ENCODE data around the gene LRRC43.

Gene LRRC43, protein sequence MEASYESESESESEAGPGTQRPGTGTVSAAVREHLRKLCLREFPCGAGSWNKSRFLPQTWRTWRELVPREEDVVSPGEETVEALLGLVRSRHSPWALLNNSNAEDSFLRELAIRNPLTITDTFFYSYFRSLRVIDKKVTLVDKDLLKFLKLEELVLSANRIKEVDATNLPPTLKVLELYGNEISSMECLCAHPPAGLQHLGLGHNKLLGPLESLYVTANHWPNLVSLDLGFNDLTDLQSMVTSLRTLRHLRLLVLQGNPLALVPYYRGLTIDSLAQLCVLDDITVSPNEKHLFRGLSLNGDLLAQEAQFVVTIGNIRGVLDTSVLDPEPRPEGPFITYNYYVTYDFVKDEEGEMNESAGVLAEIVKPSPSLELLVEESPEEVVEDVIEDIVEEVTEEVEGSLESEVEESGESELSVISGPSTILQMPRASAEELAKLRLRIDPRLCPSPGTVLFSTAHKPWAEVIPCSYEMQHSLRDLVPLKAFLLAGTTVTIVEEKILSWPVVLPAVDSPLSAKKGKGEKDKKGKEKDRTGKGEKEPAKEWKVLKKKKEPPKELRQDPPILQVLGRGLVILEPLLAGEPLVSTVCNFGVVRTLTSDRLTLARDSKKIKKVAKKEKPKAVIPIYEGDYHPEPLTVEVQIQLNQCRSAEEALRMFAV

GRCh38 chr12:122182887-122183587, at the start of gene LRRC43:
LRRC43 (plus strand) TSS chr12:122183123; CDS start chr12:122183145, 22 bp downstream.
- peak in 11 of 56 donors; percentile 9 to 71 (median 28) for DNase-seq

DNA sequence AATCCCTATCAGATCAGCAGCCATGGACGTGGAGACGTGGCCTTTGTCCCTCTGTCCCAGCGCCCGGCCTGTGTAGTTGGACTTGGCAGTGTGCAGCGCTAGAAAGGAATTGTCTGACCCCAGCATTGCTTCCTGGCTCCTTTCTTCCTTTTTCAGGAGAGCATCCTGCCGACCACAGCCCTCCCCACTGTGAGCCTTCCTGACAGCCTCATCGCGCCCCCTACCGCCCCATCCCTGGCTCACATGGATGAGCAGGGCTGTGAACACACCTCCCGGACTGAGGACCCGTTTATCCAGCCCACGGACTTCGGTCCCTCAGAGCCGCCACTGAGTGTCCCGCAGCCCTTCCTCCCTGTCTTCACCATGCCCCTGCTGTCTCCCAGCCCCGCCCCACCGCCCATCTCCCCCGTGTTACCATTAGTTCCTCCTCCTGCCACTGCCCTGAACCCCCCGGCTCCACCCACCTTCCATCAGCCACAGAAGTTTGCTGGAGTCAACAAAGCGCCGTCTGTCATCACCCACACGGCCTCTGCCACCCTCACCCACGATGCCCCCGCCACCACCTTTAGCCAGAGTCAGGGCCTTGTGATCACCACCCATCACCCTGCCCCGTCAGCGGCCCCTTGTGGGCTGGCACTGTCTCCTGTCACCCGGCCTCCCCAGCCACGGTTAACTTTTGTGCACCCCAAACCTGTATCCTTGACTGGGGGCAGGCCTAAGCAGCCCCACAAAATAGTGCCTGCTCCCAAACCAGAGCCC, 49.6 kb upstream of the LRRC43 start:
- no peak for DNase-seq

DNA sequence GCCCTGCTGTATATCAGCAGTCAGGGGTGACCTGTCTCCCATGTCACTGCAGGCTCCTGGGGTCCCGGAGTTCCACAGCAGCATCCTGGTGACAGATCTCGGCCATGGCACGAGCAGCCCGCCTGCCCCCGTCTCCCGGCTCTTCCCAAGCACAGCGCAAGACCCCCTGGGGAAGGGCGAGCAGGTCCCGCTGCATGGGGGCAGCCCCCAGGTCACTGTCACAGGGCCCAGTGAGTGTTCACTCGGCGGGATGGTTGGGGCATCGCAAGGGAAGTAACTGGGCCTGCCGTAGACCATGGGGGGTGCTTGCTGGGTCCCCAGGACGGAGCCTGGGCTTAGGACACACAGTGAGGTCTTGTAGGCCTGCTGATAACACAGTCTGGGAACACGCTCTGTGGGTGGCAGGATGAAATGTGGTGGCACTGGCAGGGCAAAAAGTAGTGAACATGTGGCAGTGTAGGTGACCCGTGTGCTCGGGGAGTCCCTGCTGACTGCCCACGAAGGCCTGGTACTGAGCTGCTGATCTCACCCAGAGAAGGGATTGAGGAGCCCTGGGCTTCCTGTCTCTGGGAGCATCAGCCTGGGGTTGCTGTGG, 47.4 kb upstream of the LRRC43 start:
- DNase-seq: no peak

- DNase-seq: no peak
Observed at GRCh38 chr12:122137229-122137628, 45.7 kb upstream of the LRRC43 start.

DNA sequence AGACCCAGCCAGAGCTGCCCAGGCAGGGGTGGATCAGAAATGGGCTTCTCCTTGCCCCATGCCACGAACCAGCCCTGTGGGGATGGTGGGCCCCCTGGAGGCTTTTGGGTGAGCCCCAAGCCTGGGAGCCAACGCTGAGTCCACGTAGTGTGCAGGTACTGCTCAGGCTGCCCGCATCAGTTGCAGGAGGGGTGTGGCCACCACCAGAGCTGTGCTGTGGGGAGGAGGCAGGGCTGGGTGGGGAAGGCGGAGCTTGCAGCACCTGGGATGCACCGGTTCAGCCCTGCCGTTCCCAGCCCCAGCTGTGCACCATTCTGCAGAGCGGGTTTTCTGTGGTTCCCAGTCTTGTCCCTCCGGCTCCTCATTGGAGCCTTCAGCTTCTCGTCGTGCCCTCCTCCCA, 45.2 kb upstream of the LRRC43 start:
- DNase-seq: no peak

- DNase-seq: peak in 1 of 56 donors; percentile 3
Observed at GRCh38 chr12:122138181-122138580, 44.7 kb upstream of the LRRC43 start.

GRCh38 chr12:122138616-122139015, 44.3 kb upstream of the LRRC43 start:
- DNase-seq: peak in 10 of 56 donors; percentile 6 to 34 (median 20)

GRCh38 chr12:122139266-122139665, 43.7 kb upstream of the LRRC43 start:
- DNase-seq: no peak

DNA sequence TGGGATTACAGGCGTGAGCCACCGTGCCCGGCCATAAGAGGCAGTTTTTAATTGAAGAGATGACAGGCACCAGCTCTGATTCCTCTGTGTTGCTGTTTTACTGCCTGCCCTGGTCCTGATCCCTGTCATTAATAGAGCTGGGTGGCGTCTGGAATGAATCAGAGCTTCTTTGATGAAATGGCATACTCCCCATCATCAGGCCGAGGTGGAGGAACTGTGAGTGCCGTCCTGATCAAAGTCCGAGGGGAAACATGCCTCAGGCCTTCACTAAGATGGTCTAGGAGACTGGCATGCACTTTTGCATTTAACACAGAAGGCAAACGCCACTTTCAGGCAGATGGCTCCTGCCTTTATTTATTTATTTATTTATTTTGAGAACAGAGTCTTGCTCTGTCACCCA, 43.0 kb upstream of the LRRC43 start:
- DNase-seq: no peak

GRCh38 chr12:122140467-122141257, 42.3 kb upstream of the LRRC43 start:
- DNase-seq: no peak

- no peak for DNase-seq
Observed at GRCh38 chr12:122141911-122142725, 40.8 kb upstream of the LRRC43 start.

GRCh38 chr12:122142857-122143256, 40.1 kb upstream of the LRRC43 start:
- DNase-seq: no peak

GRCh38 chr12:122144885-122145284, 38.0 kb upstream of the LRRC43 start:
- DNase-seq: no peak

GRCh38 chr12:122145505-122146330, 37.2 kb upstream of the LRRC43 start:
- no peak for DNase-seq

DNA sequence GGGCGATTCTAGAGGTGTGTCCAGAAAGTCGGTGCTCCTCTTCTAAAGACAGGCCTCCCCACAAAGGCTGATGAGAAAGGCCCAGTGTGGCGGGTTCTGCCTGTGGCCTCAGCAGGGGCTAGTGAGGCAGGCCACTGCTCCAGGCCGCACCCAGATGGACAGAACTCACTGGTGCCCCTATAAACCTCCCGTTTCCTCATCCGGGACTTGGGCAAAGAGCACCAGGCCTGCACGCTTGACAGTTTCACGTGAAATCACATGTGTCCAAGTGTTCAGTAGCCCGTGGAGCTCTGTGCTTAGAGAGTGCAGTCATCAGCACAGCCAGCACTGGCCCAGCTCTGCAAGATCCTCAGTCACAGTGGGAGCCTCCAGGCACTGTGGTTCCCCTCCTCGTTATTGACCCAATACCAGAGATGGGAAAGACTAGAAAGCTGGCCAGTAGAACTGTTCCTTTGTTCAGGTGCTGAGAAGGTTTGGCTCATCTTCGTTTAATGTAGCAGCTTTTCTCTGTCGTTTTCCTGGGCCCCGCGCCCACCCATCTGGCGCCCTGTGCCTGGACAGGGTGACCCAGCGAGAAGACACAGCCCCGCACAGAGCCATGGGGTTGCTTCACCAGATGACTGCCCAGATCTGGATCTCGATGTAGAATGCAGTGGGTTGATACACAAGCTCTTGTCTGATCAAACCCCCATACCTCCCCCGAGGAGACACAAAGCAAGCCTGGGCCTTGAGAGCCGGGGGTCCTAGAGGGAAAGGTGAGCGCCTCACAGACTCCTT, 35.2 kb upstream of the LRRC43 start:
- no peak for DNase-seq

DNA sequence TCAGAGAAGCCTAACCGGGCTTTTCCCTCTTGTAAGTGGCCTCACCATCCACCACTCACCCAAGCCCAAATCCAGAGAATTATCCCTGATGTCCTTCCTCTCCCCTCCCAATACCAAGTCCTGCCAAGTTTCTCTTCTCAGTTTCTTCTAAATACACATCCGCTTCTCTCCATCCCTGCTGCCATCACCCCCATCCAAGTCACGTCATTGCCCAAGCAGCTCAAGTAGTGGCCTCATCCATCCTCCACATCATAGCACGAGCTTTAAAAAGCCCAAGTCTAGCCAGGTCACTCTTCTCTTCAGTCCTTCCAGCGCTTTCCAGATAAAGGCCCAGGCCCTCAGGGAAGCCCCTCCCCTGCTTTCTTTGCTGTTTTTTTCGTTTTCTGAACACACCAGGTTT, 34.3 kb upstream of the LRRC43 start:
- DNase-seq: no peak

GRCh38 chr12:122150127-122150681, 32.7 kb upstream of the LRRC43 start:
- DNase-seq: no peak

Data from nucleus accumbens (tissue), 56 donors.